ENCODE measurements around the gene SVIL.

- TF ChIP-seq CTCF (IDR thresholded peaks at IDR 0.05) (no peak), POLR2A (IDR thresholded peaks at IDR 0.05) (no peak)
Measured at GRCh38 chr10:29600067-29600466, 34.7 kb downstream of the SVIL start.
